C4-2B (cell line): Measurements from ENCODE around the gene CLMP.

Experiments
- ZFX ChIP-seq: fragments of 450-650 bp; IDR thresholded peaks from 2 replicates; pipeline ENCODE4 v1.6.1; 2017
- TF ChIP-seq, protein P1 (sequence below): fragments of 450-650 bp; conservative IDR thresholded peaks from 2 replicates; pipeline ENCODE4 v1.5.1; 2017; ENCODE audit warnings: mild to moderate bottlenecking

DNA sequence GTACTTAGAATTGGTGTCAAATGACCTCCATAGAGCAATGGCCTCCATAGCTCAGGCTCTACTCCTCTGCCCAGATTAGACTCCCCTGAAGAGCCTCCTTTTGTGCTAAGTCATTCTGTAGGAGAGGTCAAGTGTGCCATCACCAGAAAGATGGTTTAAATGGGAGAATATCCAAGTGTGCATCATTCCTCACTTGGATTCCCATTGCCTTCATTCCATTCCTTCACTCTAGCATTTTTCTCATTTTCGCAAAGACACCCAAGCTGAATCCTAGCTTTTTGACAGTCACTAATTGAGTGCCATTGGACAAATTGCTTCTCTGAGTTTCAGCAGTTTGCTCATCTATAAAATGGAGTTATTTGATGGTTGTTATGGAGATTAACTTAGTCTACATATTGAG, 16.9 kb downstream of the CLMP start:
- TF ChIP-seq, protein P1, sequence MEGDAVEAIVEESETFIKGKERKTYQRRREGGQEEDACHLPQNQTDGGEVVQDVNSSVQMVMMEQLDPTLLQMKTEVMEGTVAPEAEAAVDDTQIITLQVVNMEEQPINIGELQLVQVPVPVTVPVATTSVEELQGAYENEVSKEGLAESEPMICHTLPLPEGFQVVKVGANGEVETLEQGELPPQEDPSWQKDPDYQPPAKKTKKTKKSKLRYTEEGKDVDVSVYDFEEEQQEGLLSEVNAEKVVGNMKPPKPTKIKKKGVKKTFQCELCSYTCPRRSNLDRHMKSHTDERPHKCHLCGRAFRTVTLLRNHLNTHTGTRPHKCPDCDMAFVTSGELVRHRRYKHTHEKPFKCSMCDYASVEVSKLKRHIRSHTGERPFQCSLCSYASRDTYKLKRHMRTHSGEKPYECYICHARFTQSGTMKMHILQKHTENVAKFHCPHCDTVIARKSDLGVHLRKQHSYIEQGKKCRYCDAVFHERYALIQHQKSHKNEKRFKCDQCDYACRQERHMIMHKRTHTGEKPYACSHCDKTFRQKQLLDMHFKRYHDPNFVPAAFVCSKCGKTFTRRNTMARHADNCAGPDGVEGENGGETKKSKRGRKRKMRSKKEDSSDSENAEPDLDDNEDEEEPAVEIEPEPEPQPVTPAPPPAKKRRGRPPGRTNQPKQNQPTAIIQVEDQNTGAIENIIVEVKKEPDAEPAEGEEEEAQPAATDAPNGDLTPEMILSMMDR, result no peak
- TF ChIP-seq ZFX, result no peak
